K562 (cell line): ENCODE data around the gene BRSK1. TPM values are rescaled to one million over a fixed set of nuclear protein-coding genes. Genes with fewer than 3 reads are reported as not detected.

Source experiments
- ADNP ChIP-seq: fragments of 200-800 bp; sonication (Bioruptor generic); IDR thresholded peaks from 2 replicates; pipeline ENCODE4 v1.6.1; 2016; ENCODE audit warnings: missing genetic modification characterization, missing compliant biosample characterization
- ARID1B ChIP-seq: fragments of 450-650 bp; IDR thresholded peaks from 2 replicates; pipeline ENCODE4 v1.6.1; 2016; ENCODE audit warnings: antibody characterized with exemption, mild to moderate bottlenecking, inconsistent platforms
- CBFB ChIP-seq: sonication (generic); formaldehyde crosslinking; IDR thresholded peaks from 2 replicates; pipeline ENCODE4 v1.4.0; 2020; ENCODE audit warnings: mild to moderate bottlenecking, missing genetic modification reagents
- CBX2 ChIP-seq: fragments of 200-600 bp; sonication (generic); IDR thresholded peaks from one replicate; pipeline ENCODE4 v1.6.1; 2012; ENCODE audit warnings: mild to moderate bottlenecking, low read length, inconsistent platforms; ENCODE audit not compliant: insufficient read depth, poor library complexity, severe bottlenecking
- E2F3 ChIP-seq: fragments of 250-450 bp; sonication (Bioruptor Pico); IDR thresholded peaks from 2 replicates; pipeline ENCODE4 v1.4.0; 2020; ENCODE audit warnings: mild to moderate bottlenecking
- FOSL1 ChIP-seq: fragments of 200-800 bp; sonication (Bioruptor generic); conservative IDR thresholded peaks from 2 replicates; pipeline ENCODE4 v1.6.1; 2016; ENCODE audit warnings: missing genetic modification characterization, missing compliant biosample characterization
- FOXP1 ChIP-seq: sonication (generic); formaldehyde crosslinking; IDR thresholded peaks from 2 replicates; pipeline ENCODE4 v1.8.0; 2022; ENCODE audit warnings: mild to moderate bottlenecking, missing genetic modification reagents
- JUNB ChIP-seq: fragments of 450-650 bp; formaldehyde crosslinking; conservative IDR thresholded peaks from 2 replicates; pipeline ENCODE4 v1.4.0; 2020; ENCODE audit warnings: mild to moderate bottlenecking
- KAT8 ChIP-seq: fragments of 450-650 bp; IDR thresholded peaks from 2 replicates; pipeline ENCODE4 v1.6.1; 2016; ENCODE audit warnings: low read depth, mild to moderate bottlenecking
- MAFK ChIP-seq: IDR thresholded peaks from 2 replicates; pipeline ENCODE4 v1.6.1; 2011; ENCODE audit warnings: low read length, improper control_type of control experiment
- MCM7 ChIP-seq, 2 experiments: fragments of 450-650 bp; IDR thresholded peaks; 2 replicates each; pipeline ENCODE4 v1.6.1; 2016 to 2018
- NONO ChIP-seq, 2 experiments: fragments of 200-400 bp in 1 of 2; fragments of 450-650 bp in 1 of 2; formaldehyde crosslinking in 1 of 2; IDR thresholded peaks; 2 replicates each; pipeline ENCODE4 v1.6.1; 2017; ENCODE audit warnings: low read depth in 2 of 2, mild to moderate bottlenecking in 2 of 2, moderate library complexity in 2 of 2, low read length in 1 of 2
- RBBP5 ChIP-seq: fragments of 200-600 bp; sonication (generic); IDR thresholded peaks from 2 replicates; pipeline ENCODE4 v1.6.1; 2012; ENCODE audit warnings: borderline replicate concordance, mild to moderate bottlenecking, low read length, control low read depth, inconsistent platforms; ENCODE audit not compliant: insufficient read depth, poor library complexity, severe bottlenecking
- SNRNP70 ChIP-seq: fragments of 200-400 bp; formaldehyde crosslinking; optimal IDR thresholded peaks from 2 replicates; pipeline ENCODE3; 2017; ENCODE audit warnings: low read depth, low read length
- SRF ChIP-seq, 2 experiments: fragments of 250-450, 450-650 bp in 1 of 2; sonication (Bioruptor Pico) in 1 of 2; sonication (generic) in 1 of 2; formaldehyde crosslinking; IDR thresholded peaks; 2 replicates each; pipeline versions ENCODE4 v1.5.0 to v1.5.1; 2020 to 2022; ENCODE audit warnings: mild to moderate bottlenecking in 1 of 2, missing genetic modification reagents in 1 of 2
- YBX1 ChIP-seq: fragments of 450-650 bp; IDR thresholded peaks from 2 replicates; pipeline ENCODE4 v1.7.1; 2016; ENCODE audit warnings: mild to moderate bottlenecking
- ZFP30 ChIP-seq: fragments of 250-450 bp; sonication (Bioruptor Pico); IDR thresholded peaks from 2 replicates; pipeline ENCODE4 v1.8.0; 2022; ENCODE audit warnings: moderate library complexity, mild to moderate bottlenecking, inconsistent platforms, borderline replicate concordance
- ZNF354B ChIP-seq: fragments of 250-450 bp; sonication (Bioruptor Pico); IDR thresholded peaks from 2 replicates; pipeline ENCODE4 v1.4.0; 2020
- ZNF766 ChIP-seq: fragments of 200-800 bp; sonication (Bioruptor generic); conservative IDR thresholded peaks from 2 replicates; pipeline ENCODE4 v1.6.1; 2016; ENCODE audit warnings: missing genetic modification characterization, missing compliant biosample characterization
- polyA plus RNA-seq, 8 experiments: library from polyadenylated mRNA; depleted of rRNA in 4 of 8; stranded (reverse) in 5 of 8; unstranded in 3 of 8; fragments of >200 nt; fragmentation: Nextera tagmentation in 2 of 8; fragmentation: Illumina TruSeq in 1 of 8; extraction: Ambion mirVana in 2 of 8; extraction: Trizol in 1 of 8; gene quantifications; 2 replicates each; pipeline versions ENCODE4 v1.2.1 to v1.2.3, GENCODE V29; 2011 to 2014; ENCODE audit warnings: inconsistent platforms in 1 of 8, missing spikeins in 1 of 8
- total RNA-seq, 7 experiments: library from RNA; depleted of rRNA in 6 of 7; stranded (reverse); fragments of >200 nt in 6 of 7; fragmentation: Illumina TruSeq in 2 of 7; extraction: Trizol in 2 of 7; gene quantifications; 2 replicates each; pipeline versions ENCODE4 v1.2.1 to v1.2.3, GENCODE V29; 2011 to 2021; ENCODE audit warnings: low replicate concordance in 1 of 7
- TF ChIP-seq, protein P1 (sequence below): fragments of 450-650 bp; IDR thresholded peaks from 2 replicates; pipeline ENCODE4 v1.6.1; 2016; ENCODE audit warnings: low read depth, mild to moderate bottlenecking, moderate library complexity
- TF ChIP-seq, protein P2 (sequence below), 2 experiments: IDR thresholded peaks; 2 replicates each; pipeline ENCODE4 v1.6.1; 2011; ENCODE audit warnings: borderline replicate concordance in 1 of 2, control low read depth in 1 of 2, low read depth in 1 of 2, low read length in 1 of 2, mild to moderate bottlenecking in 1 of 2, mixed read lengths in 1 of 2, moderate library complexity in 1 of 2; ENCODE audit not compliant: insufficient read depth in 1 of 2, insufficient read length in 1 of 2, poor library complexity in 1 of 2, severe bottlenecking in 1 of 2; ENCODE audit errors: extremely low read depth in 1 of 2
- TF ChIP-seq, protein P3 (sequence below): fragments of 250-450 bp; sonication (Bioruptor Pico); IDR thresholded peaks from 2 replicates; pipeline ENCODE4 v1.5.0; 2020; ENCODE audit warnings: mild to moderate bottlenecking, borderline replicate concordance
- TF ChIP-seq, protein P4 (sequence below): fragments of 450-650 bp; formaldehyde crosslinking; IDR thresholded peaks from 2 replicates; pipeline ENCODE4 v1.4.0; 2022; ENCODE audit warnings: missing genetic modification characterization

Gene BRSK1
- total and polyA plus RNA-seq, 9 of the 15 experiments (the other 6 are each of a cell fraction or from before 2014, with no cell fraction given) = 1.7 to 9.3 (median 3.8) TPM; not detected in 2

DNA sequence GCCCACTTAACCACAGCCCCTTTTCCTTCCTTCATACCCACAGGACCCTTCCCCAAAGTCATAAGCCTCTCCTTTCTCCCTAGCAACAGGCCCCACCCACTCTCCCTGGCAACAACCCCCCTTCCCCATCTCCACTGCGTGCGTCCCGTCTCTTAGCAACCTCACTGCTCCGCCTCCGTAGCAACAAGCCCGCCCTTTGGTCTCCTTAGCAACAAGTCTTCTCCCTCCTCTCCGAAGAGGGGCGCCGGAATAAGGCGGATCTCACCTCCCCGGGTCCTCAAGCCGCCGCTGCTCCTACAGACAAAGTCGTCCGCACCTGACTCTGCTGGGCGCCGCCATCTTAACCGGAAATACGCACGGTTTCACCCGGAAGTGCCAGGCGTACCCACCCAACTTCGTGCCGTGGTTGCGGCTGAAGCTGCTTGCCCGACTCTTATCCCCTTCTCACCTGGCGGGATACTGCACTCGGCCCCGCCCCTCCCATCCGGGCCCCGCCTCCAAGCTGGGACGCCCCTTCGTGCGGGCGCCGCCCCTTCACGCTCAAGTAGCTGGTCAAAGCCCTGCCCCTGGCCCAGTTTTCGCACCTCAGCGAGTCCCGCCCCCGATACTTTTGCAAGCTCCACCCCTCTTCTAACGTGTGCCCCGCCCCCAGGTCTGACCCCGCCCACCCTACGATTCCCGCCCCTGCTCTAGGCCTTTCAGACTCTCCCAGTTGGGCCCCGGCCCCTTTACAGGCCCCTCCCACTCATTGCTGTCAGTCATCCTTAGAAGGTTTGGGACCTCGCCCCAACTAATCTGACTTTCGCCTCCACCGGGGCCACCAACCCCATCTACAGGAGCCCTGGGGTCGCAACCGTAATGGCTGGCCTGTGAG is 3.8 kb upstream of the BRSK1 start, which contains the start of gene HSPBP1 (continued):
- TF ChIP-seq, protein P1, sequence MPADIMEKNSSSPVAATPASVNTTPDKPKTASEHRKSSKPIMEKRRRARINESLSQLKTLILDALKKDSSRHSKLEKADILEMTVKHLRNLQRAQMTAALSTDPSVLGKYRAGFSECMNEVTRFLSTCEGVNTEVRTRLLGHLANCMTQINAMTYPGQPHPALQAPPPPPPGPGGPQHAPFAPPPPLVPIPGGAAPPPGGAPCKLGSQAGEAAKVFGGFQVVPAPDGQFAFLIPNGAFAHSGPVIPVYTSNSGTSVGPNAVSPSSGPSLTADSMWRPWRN = no peak
- TF ChIP-seq ZFP30 (no peak), SNRNP70 (no peak), CBFB (CRISPR knock-in tag) (no peak), ZNF354B (CRISPR knock-in tag) (no peak), NONO (IDR thresholded peaks at IDR 0.05; ENCODE audit: low read depth in 2 of 2, low read length in 1 of 2) (no peak), ZNF766 (CRISPR knock-in tag) (no peak; the same call in 1 of the 2 replicates), MCM7 (IDR thresholded peaks at IDR 0.05) (no peak), CBX2 (no peak), KAT8 (no peak), ADNP (tag) (no peak), ARID1B (peak; percentile 28; the same call in 1 of the 2 replicates), MAFK (no peak), JUNB (no peak), E2F3 (CRISPR knock-in tag) (peak; percentile 60), SRF (CRISPR knock-in tag; IDR thresholded peaks at IDR 0.05) (peak in 1 of 2 experiments; percentile 43; a peak in 1 of 4 replicates), FOSL1 (tag) (no peak), RBBP5 (peak; percentile 86), YBX1 (no peak), FOXP1 (CRISPR knock-in tag) (no peak)
- TF ChIP-seq, protein P2, sequence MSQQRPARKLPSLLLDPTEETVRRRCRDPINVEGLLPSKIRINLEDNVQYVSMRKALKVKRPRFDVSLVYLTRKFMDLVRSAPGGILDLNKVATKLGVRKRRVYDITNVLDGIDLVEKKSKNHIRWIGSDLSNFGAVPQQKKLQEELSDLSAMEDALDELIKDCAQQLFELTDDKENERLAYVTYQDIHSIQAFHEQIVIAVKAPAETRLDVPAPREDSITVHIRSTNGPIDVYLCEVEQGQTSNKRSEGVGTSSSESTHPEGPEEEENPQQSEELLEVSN (IDR thresholded peaks at IDR 0.05; ENCODE audit: borderline replicate concordance in 1 of 2, extremely low read depth in 1 of 2, insufficient read depth in 1 of 2, insufficient read length in 1 of 2, low read depth in 1 of 2, low read length in 1 of 2, poor library complexity in 1 of 2, severe bottlenecking in 1 of 2) = peak; percentile 42 to 63
- TF ChIP-seq, protein P3, sequence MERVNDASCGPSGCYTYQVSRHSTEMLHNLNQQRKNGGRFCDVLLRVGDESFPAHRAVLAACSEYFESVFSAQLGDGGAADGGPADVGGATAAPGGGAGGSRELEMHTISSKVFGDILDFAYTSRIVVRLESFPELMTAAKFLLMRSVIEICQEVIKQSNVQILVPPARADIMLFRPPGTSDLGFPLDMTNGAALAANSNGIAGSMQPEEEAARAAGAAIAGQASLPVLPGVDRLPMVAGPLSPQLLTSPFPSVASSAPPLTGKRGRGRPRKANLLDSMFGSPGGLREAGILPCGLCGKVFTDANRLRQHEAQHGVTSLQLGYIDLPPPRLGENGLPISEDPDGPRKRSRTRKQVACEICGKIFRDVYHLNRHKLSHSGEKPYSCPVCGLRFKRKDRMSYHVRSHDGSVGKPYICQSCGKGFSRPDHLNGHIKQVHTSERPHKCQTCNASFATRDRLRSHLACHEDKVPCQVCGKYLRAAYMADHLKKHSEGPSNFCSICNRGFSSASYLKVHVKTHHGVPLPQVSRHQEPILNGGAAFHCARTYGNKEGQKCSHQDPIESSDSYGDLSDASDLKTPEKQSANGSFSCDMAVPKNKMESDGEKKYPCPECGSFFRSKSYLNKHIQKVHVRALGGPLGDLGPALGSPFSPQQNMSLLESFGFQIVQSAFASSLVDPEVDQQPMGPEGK (CRISPR knock-in tag) = no peak
- TF ChIP-seq, protein P4, sequence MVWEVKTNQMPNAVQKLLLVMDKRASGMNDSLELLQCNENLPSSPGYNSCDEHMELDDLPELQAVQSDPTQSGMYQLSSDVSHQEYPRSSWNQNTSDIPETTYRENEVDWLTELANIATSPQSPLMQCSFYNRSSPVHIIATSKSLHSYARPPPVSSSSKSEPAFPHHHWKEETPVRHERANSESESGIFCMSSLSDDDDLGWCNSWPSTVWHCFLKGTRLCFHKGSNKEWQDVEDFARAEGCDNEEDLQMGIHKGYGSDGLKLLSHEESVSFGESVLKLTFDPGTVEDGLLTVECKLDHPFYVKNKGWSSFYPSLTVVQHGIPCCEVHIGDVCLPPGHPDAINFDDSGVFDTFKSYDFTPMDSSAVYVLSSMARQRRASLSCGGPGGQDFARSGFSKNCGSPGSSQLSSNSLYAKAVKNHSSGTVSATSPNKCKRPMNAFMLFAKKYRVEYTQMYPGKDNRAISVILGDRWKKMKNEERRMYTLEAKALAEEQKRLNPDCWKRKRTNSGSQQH = peak; percentile 74; the same call in 1 of the 2 replicates
